ENCODE measurements around the gene ECT2. TPM values are rescaled to one million over a fixed set of nuclear protein-coding genes. Genes with fewer than 3 reads are reported as not detected.

Gene ECT2
- total RNA-seq, 4 donors from 2014 or later = 2.7 to 5.8 (median 3.7) TPM

DNA sequence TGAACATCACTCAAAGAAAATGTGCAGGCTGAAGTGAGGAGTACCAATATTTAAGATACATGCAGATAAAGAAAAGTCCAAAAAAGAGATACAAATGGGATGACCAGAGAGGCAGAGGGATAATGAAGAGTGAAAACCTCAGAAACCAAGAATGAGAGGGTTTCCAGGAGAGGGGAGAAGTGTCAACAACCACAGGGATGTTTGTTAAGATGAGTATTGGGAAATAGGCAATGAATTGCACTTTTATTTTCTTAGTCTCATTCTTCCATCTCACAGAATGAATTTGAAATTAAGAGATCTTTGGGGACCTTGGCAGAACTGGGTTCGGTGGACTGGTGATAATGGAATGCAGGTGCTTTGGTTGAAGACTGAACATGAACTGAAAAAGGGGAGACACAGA lies 102.5 kb downstream of the ECT2 start:
- Histone ChIP-seq H3K4me1 (peaks cover 0 to 2% of the 10 kb centered on the region in 2 donors), H3K4me3 (no peak overlapping the region), H3K27ac (no peak overlapping the region), H3K36me3 (no peaks in the 10 kb centered on the region), H3K27me3 (no peaks in the 10 kb centered on the region), H3K9me3 (no peaks in the 10 kb centered on the region)
- ATAC-seq (no peak), DNase-seq (no peak)
- in situ Hi-C loops (cut with MboI; ENCODE audit: low sequenced_read_pairs in 4 of 4) = no loop called here
- intact Hi-C loops (cut with DNase I; ENCODE audit: low total_unique reads) = no loop called here
- TF ChIP-seq POLR2A (IDR thresholded peaks at IDR 0.05) = no peak
- TF ChIP-seq, protein P1, sequence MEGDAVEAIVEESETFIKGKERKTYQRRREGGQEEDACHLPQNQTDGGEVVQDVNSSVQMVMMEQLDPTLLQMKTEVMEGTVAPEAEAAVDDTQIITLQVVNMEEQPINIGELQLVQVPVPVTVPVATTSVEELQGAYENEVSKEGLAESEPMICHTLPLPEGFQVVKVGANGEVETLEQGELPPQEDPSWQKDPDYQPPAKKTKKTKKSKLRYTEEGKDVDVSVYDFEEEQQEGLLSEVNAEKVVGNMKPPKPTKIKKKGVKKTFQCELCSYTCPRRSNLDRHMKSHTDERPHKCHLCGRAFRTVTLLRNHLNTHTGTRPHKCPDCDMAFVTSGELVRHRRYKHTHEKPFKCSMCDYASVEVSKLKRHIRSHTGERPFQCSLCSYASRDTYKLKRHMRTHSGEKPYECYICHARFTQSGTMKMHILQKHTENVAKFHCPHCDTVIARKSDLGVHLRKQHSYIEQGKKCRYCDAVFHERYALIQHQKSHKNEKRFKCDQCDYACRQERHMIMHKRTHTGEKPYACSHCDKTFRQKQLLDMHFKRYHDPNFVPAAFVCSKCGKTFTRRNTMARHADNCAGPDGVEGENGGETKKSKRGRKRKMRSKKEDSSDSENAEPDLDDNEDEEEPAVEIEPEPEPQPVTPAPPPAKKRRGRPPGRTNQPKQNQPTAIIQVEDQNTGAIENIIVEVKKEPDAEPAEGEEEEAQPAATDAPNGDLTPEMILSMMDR (IDR thresholded peaks at IDR 0.05 in 4 of 5, conservative IDR thresholded peaks at IDR 0.05 in 1 of 5) = no peak

DNA sequence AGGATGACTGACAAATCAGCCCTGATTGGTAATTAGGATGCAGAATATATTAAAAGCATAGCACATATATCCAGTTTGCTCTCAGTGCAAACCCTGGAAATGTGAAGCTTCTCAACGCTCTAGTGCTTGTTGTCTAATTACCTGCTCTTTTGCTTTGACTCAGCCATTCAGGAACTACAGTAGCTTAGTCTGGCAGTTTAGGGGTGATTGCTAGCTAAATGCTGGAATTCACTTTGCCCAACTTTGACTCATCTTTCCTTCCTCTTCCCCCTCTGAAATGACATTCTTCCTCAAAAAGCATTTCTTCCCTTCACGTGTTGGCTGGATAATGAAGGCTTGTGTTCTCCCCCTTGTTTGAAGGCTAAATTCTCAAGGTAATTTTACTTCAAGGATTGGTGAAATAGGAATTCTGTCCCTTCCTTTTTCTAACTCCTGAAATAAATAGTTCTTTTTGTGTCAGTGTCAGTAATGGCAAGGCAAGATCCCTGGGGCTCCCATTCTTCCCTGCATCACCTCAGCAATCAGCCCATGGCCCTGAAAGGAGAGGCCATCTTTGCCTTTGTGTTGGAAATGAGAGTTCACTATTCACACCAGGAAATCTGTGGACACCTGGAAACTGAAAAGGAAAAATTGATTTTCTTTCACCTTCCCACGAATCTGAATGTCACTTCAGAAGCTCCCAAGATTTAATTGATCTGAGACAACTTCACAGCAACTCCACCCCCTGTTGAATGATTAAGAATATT lies 103.6 kb downstream of the ECT2 start:
- H3K9me3 ChIP-seq = no peaks in the 10 kb centered on the region
- H3K36me3 ChIP-seq = no peaks in the 10 kb centered on the region
- peaks cover 0 to 2% of the 10 kb centered on the region in 2 donors for H3K4me1 ChIP-seq
- no peak for ATAC-seq
- H3K27me3 ChIP-seq = no peaks in the 10 kb centered on the region
- no peak overlapping the region for H3K27ac ChIP-seq
- H3K4me3 ChIP-seq = no peak overlapping the region
- no peak for TF ChIP-seq POLR2A (IDR thresholded peaks at IDR 0.05)
- TF ChIP-seq, protein P1 (IDR thresholded peaks at IDR 0.05 in 4 of 5, conservative IDR thresholded peaks at IDR 0.05 in 1 of 5) = no peak
- intact Hi-C loops (cut with DNase I; ENCODE audit: low total_unique reads) = no loop called here
- in situ Hi-C loops (cut with MboI; ENCODE audit: low sequenced_read_pairs in 4 of 4) = no loop called here
- DNase-seq = no peak

DNA sequence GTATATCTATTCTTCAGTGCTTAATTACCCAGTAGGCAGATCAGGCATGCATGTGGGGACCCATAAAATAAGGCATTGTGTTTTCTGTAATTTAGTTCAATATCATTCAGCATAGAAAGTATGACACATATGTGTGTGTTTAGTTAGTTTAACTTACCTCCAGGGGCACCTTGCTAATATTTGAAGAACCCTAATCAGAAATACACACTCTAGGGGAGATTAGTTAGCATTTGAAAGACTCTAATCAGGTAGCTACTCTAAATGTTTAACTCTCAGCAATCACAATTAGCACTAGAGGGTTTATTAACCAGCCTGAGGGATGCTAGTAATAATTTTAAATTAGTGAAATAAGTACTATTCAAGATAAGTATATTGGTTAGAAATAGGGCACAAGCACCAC lies 104.5 kb downstream of the ECT2 start:
- no peak for ATAC-seq
- Histone ChIP-seq H3K4me1 (peaks cover 0 to 2% of the 10 kb centered on the region in 2 donors), H3K9me3 (no peaks in the 10 kb centered on the region), H3K36me3 (no peaks in the 10 kb centered on the region), H3K27me3 (no peaks in the 10 kb centered on the region), H3K4me3 (no peak overlapping the region), H3K27ac (no peak overlapping the region)
- in situ Hi-C loops (cut with MboI; ENCODE audit: low sequenced_read_pairs in 4 of 4) (no loop called here), intact Hi-C loops (cut with DNase I; ENCODE audit: low total_unique reads) (no loop called here)
- TF ChIP-seq, protein P1 (IDR thresholded peaks at IDR 0.05 in 4 of 5, conservative IDR thresholded peaks at IDR 0.05 in 1 of 5) = no peak
- no peak for TF ChIP-seq POLR2A (IDR thresholded peaks at IDR 0.05)
- no peak for DNase-seq

DNA sequence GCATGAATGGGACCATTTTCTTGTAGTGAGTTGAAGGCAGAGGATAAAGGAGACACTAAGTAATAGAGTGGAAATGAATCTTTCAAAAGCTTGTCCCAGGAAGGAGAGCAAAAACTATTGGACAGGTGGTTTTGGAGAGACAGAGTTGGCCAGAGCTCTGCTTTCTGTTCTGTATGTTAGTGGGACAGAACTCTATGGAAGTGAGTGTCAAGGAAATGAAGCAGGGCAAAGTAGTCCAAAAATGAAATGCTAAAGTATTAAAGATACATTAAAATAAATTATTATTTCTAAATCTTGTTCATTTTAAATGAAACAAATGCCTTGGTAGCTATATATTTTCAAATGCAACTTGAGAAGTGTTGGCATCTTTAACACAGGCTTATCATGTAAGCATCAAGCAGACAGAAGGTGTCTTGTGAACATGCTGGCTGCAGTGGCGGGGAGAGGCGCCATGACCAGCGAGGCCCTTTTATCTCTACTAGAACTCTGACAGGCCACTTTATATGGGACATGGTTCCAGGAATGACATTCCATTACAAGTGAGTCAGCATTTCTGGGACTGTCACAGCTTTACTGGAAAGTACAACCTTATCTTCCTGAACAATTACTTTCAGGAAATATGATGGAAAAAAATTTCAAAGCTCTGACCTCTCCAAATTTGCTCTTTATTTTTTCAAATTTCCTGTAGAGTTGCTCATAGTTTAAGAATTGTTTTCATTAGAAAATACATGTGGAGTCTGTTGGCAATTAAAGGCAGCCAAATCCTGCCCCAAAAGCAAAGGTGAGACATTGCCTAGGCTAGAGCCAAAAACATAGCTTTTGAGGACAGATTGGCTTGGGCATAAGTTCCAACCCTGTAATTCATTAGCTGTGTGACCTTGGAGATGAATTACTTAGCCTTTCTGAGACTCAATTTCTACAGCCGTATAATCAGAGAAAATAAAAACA lies 106.5 kb downstream of the ECT2 start:
- DNase-seq = no peak
- Histone ChIP-seq H3K36me3 (no peaks in the 10 kb centered on the region), H3K9me3 (no peaks in the 10 kb centered on the region), H3K4me1 (peaks cover 0 to 2% of the 10 kb centered on the region in 2 donors), H3K4me3 (no peak overlapping the region), H3K27ac (no peak overlapping the region), H3K27me3 (no peaks in the 10 kb centered on the region)
- in situ Hi-C loops (cut with MboI; ENCODE audit: low sequenced_read_pairs in 4 of 4) = no loop called here
- intact Hi-C loops (cut with DNase I; ENCODE audit: low total_unique reads) = no loop called here
- TF ChIP-seq POLR2A (IDR thresholded peaks at IDR 0.05) = no peak
- TF ChIP-seq, protein P1 (IDR thresholded peaks at IDR 0.05 in 4 of 5, conservative IDR thresholded peaks at IDR 0.05 in 1 of 5) = no peak
- peak; percentile 55 to 69 for ATAC-seq
